COLO668 (cell line): ENCODE data around the gene GJB1.
"Not testable (repeated sequence)": the region's sequence is repeated elsewhere in the genome, so short reads cannot be mapped to it uniquely, and the experiment has no call there.

Experiments used
- DNase-seq: peaks from one replicate; lab custom pipeline; 2025; ENCODE audit not compliant: unreplicated experiment; lab: John Stamatoyannopoulos, UW

GJB1 gene

DNA sequence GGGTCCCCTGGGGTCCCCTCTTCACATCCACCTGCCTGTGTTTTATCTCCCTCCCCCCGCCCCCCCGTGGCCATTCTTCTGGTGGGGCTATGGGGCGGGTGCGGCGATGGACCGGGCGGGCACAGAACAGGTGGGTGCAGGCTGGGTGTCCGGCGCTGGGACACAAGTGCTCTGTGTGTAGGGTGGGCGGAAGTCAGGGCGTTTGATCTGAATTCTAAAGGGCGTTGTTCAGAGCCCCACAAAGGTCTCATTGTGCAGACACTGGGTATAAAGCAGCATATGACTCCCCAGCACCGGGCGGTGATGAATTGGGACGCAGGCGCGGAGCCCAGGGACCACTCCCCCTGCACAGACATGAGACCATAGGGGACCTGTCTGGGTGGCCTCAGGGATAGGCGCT is at the start of gene GJB1:
Gene GJB1 (plus strand): TSS at position 296 of the 400 bp plus-strand sequence. CDS start 484 bp downstream, outside the sequence.
- no peak for DNase-seq

- no peak for DNase-seq
These were observed 49.6 kb upstream of the GJB1 start for GRCh38 chrX:71173440-71173839.

- DNase-seq: no peak
These were observed 48.2 kb upstream of the GJB1 start for GRCh38 chrX:71174795-71175194.

GRCh38 chrX:71175531-71175930 is 47.5 kb upstream of the GJB1 start:
- DNase-seq: no peak

GRCh38 chrX:71177327-71177726 is 45.7 kb upstream of the GJB1 start:
- no peak for DNase-seq

GRCh38 chrX:71178908-71179307 is 44.1 kb upstream of the GJB1 start:
- DNase-seq: peak; percentile 28

GRCh38 chrX:71180579-71181265 is 42.3 kb upstream of the GJB1 start:
- DNase-seq: not testable (repeated sequence)

- DNase-seq: no peak
These were observed 41.5 kb upstream of the GJB1 start for GRCh38 chrX:71181558-71181909.

GRCh38 chrX:71181910-71182799 is 40.9 kb upstream of the GJB1 start:
- DNase-seq: peak; percentile 75

DNA sequence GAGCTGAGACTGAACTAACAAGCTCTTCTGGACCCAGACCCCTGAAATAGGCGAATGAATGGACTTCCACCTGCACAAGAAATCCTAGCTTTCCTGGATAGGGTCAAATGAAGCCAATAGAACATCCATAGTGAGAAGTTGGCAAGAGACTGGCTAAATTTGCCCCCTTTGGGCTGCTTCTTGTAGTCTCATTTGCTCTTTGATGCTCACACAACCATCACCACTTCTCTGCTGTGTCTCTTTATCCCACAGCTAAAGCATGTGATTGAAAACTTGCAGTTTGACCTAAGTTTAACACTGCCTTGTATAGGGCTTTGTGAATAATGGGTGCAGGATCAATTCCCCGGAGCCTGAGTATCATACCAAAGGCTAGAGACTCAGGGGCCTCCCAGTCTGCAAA is 40.2 kb upstream of the GJB1 start:
- no peak for DNase-seq

DNA sequence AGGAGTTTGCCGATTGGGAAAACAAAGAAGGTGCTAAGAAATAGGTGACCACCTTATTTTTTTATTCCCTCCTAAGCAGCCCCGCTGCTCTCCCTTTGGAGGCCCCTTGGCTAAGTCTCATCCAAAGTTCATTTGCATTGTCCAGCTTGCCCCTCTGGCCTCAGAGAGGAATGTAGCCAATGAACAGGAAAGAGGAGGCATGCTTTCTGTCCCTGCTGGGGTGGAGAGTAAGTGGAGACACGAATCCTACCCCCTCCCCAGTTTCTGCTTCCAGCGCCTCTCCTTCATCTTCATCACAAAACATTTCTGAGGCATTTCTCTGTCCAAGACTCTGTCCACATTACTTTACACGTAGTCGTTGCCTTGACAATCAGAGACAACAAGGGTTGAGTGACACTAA is 39.7 kb upstream of the GJB1 start:
- DNase-seq: no peak

- DNase-seq: no peak
These were observed 38.9 kb upstream of the GJB1 start for GRCh38 chrX:71184092-71184491.

DNA sequence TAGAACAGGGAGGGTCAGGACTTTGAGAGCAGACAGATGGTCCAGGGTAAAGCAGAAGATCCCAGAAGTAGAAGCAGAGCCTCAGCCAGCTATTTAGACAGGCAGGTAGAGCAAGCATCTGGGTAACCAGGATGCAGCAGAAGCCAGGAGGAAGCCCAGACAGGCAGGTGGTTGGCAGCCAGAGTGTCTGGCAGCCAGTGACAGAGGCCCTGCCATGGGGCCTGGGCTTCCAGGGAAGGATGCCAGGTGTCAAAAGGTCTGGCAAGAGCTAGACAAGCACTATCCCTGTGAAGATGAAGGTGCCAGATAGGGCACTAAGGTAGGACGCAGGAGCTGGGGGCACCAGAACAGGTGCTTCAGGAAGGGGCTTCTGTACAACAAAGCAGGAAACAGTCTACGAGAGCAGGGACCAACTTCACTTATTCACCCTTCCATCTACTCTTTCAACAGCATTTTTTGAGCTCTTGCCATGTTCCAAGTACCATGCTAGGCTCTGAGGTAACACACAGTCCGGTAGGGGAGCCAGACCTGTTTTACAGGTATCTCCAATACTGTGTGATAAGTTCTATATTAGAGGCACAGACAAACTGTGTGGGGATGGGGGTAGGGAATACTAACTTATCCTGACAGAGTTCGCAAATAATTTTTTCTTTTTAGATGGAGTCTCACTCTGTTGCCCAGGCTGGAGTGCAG is 38.1 kb upstream of the GJB1 start:
- peak; percentile 3 for DNase-seq

DNA sequence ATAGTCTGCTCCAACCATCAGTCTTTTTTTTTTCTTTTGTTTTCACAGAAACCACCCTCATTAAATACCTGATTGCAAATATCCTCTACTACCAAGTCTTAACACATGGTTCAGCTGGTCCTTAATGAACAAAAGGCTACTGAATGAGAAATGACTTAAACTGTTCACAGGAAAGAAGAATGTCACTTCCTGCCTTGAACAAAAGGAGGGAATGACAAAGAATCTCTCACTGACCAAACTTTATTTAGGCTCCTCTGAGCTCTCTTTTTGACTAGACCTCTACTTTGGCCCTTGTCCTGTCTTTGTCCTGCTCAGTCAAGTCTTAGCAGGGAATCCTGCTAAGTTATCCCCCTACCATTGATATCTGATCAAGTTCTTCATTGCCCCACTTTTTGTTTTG is 31.8 kb upstream of the GJB1 start:
- no peak for DNase-seq

DNA sequence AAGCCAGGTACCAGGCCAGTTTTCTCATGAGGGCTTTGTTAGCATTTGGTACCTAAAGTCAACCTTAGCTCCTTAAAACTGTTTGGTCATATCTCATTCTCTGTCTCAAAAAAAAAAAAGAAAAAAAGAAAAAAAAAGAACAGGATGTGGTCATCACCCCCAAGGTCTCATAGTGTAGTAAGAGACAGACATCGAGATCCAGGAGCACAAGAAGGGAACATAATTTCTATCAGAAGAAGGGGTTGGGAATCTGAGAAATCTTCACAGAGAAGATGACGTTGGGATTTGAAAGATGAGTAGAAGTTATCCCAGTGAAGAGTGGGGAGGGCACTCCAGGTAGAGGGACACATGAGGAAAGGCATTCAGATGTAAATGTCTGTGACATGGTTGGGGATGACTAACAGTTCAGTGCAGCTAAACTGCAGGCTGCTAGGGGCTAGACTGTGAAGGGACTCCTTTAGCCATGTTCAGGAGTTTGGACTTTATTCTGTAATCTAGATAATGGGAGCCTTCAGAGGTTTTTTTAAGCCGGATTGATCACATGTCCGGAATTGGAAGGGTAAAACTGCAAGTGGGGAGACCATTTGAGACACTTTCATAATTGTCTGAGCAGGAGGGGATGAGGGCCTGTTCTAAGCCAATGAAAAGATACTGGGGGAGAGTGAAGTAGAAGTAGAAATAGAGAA is 26.9 kb upstream of the GJB1 start:
- no peak for DNase-seq

GRCh38 chrX:71198066-71198465 is 25.0 kb upstream of the GJB1 start:
- DNase-seq: no peak

DNA sequence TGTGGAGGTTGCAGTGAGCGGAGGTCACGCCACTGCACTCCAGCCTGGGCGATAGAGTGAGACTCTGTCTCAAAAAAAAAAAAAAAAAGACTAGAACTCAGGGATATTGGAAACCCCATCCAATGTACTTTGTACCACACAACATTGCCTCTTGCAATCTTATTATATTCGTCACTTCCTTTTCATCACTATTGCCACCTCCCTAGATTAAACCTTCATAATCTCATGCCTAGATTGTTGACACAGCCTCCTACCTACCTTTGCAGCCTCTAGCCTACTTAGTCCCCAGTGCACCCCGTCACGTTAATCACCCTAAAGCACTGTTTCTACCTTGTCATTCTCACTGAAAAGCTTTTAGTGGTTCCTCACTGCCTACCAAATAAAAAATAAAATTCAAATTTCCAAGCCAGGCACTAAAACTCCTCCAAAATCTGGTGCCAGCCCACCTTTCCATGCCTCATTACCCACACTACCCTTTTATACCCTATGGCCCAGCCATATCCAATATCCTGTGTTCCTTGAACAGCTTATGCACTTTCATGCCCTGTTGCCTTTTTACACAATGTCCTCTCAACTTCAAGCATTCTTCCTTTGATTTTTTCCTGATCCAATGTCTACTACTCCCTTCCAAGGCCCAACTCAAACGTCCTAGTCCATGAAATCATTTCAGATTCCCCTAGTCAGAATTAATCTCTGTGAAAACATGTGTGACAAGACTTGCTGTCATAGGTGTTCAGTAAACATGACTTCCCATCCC is 23.6 kb upstream of the GJB1 start:
- no peak for DNase-seq

GRCh38 chrX:71210816-71211215 is 12.2 kb upstream of the GJB1 start:
- no peak for DNase-seq

DNA sequence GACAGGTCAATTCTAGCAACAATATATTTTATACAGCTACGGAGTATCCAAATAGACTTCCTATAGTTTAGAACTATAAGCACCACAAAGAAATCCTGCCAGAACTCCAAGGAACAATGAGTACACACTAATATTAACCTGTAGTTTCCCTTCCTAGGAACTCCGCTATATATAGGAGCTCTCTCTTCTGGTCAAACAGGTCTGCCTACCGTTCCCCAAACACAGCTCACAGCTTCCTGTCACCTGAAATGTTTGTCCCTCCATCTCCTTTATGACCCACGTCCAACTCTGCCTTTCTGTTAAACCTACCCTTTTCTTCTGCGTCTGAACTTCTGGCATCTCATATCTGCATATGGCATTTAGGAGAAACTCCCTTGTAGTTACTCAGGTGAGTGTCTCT is 10.5 kb upstream of the GJB1 start:
- DNase-seq: no peak

DNA sequence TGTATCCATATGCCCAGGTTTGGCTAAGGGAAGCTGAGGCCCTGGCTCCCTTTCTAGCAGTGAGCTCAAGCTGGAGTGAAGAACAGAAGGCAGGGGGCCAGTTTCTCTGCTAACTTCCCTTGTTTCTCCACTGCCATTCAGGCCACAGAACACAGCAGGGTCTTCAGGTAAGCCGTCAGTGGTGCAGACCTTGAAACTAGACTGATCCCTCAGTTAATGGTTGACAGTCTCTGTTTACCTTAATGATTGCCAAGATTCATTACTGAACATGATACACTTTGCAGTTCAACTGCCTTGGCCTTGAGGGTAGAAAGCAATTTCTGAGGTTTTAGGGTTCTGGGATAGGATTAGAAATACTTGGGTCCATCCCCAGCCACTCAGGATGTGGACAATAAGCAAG is 8.9 kb upstream of the GJB1 start:
- no peak for DNase-seq
